ENCODE results near the gene NYAP1.
"Not testable (repeated sequence)": the region's sequence is repeated elsewhere in the genome, so short reads cannot be mapped to it uniquely, and the experiment has no call there.

Gene NYAP1

DNA sequence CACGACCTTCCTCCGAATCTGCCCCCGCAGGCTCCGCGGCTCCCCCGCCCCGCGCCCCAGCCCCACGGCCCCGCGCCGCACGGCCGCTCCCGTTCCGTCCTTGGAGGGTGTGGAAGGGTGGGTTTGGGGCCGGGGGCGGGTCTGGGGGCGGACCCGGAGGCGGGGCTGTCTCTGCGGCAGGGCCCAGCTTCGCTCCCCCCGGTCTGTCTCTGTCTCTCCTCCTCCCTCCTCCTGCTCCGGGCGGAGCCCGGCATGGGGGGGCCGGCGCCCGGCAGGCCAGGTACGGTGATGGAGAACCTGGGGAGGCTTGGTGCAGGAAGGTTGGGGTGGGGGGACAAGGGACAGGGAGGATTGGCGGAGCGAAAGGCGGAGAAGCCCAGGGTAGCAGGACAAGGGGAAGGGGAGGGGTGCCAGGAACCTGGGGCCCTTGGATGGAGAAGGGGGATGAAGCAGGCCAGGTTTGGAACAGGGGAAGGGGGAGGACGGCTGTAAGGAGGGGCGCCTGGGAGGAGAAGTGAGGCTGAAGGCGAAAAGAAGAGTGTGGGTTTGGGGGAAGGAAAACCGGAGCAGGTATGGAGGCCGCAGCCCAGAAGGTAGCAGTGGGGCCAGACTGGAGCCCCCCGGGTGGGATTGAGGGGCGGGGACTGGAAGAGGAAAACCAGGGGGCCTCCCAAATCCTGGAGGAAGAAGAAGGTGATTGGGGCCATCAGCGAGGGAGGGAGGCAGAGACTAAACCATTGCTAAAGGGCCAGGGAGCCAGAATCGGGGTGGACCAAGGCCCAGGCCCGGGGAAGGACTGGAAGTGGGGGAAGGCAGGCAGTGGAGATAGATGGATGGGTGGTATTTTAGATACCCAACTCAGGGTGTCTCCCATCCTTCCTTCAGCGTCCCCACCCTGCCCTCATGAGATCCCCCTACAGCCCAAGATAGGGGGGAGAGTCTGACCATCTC lies at the start of gene NYAP1:
Gene NYAP1, plus strand, starts transcription at position 206 of the 951 bp plus-strand sequence. CDS start 1,385 bp downstream, outside the sequence.
- DNase-seq: peak; percentile 50

DNA sequence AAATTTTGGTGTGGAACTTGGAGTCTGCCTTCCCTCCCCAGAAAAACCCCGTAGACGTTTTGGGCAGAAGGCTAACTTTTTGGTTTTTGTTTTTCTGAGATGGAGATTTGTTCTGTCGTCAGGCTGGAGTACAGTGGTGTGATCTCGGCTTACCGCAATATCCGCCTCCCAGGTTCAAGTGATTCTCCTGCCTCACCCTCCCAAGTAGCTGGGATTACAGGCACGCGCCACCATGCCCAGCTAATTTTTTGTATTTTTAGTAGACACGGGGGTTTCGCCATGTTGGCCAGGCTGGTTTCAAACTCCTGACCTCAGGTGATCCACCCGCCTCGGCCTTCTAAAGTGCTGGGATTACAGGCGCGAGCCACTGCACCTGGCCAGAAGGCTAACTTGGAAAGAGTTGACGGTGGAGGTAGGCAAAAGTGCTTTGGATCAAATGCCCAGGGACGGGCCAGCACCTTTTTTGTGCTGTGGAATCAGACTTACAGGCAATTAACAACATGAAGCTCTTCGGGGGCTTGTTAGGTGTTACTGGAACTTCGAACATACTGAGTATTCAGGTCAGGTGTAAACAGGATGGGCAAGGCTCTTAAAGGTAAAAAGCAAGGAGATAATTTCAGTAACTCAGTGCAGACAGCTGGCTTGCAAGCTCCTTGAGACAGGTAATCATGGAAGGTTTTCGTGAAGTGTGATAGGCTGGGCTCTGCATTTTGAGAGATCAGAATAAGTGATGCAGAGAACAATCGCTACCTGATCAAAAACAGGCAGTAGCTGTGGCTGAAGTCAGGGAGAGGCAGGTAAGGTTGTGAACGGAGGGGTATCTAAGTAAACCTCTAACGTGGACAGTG lies 49.2 kb upstream of the NYAP1 start:
- no peak for DNase-seq

DNA sequence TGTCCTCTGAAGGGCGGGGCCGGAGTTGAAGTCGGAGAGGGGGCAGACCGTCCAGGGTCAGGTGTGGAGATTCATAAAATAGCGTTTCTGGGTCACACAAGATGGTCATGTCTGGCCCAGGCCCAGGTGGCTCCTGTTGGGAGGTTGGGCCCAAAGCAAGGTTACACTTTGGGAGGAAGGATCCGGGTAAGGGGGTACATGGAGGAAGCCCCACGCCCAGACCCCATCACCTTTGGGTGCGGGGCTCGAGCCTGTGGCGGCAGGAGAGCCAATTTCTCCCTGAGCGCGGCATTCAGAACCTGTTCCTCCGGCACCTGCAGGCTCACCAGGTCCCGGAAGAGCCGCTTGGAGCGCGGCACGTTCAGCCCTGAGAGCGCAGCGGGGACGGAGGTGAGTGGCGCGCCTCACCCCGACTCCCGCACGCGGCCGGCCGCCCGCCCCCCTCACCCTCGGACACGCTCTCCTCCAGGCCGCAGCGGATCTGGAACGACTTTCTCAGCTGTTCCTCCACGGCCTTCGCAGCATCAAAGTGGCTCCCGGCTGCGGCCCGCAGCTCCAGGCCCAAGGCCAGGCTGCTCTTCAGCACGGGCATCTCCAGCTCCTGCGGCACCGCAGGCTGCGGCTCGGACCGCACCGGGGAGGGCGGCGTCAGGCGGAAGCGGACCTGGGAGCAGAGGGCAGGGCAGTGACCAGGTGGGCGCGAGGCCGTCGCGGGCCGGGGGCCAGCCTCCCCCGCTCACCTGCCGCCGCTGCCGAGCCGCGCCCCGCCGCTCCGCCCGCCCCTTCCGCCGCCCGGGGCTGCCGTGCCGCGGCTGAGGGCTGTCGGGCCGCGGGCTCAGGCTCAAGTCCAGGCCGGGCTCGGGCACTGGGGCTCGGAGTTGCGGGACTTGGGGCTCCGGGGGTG lies 48.1 kb upstream of the NYAP1 start:
- peak; percentile 12 for DNase-seq

DNA sequence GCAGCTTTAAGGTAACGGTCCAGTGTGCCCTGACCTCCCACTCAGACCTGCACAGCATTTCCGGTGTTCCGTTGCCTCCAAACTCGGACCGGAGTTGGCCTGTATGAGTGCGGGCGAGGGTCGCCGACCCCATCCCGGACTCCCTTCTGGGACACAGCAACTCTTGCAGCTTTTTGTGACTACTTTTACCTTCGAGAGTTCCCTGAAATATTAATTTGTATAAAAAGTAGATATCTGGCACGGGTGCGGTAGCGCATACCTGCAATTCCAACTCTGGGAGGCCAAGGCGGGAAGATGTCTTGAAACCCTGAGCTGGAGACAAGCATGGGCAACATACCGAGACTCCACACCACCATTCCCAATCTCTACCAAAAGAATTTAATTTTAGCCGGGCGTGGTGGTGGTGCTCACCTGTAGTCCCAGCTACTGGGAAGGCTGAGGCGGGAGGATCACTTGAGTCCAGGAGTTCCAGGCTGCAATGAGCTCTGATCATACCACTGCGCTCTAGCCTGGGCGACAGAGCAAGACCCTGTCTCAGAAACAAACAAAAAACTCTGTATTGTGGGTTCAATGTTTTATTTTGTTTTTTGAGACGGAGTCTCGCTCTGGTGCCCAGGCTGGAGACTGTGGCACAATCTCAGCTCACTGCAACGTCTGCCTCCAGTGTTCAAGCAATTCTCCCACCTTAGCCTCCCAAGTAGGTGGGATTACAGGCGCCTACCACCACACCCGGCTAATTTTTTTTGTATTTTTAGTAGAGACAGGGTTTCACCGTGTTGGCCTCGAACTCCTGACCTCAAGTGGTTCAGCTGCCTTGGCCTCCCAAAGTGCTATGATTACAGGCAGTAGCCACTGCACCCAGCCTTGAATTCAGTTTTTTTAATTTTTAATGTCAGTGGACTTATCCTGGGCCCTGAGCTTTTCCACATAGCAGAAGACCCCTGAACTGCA lies 46.3 kb upstream of the NYAP1 start:
- no peak for DNase-seq

DNA sequence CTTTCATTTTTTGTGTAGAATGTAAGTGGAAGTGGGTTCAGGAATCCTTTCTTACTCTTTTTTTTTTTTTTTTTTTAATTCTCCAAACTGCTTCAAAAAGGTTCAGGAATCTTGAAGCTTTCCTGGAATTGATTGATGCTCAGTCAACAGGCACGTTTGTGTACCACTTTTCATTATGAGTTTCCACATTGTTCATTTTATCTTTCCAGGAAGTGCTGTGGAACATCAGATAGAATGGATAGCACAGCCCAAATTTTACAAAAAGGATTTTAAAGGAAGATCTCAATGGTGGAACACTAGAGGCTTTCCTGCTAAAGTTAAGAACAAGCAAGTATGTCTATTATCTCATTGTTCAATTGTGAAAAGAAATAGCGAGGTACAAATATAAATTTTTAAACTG lies 45.6 kb upstream of the NYAP1 start:
- DNase-seq: no peak

DNA sequence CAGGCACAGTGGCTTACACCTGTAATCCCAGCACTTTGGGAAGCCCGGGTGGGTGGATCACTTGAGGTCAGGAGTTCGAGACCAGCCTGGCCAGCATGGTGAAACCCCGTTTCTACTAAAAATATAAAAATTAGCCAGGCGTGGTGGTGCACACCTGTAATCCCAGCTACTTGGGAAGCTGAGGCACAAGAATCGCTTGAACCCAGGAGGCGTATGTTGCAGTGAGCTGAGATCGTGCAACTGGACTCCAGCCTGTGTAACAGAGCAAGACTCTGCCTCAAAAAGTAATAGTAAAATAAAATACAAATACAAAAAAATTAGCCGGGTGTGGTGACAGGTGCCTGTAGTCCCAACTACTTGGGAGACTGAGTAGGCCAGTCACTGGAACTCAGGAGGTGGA lies 45.0 kb upstream of the NYAP1 start:
- not testable (repeated sequence) for DNase-seq

DNA sequence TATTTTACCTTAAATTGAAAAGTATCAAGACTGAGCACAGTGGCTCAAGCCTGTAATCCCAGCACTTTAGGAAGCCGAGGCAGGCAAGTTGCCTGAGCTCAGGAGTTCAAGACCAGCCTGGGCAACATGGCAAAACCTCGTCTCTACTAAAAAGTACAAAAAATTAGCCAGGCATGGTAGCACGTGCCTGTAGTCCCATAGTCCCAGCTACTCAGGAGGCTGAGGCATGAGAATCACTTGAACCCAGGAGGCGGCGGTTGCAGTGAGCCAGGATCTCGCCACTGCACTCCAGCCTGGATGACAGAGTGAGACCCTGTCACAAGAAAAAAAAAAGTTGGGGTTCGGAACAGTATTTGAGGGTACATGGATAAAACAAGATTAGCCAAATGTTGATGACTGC lies 44.5 kb upstream of the NYAP1 start:
- not testable (repeated sequence) for DNase-seq

DNA sequence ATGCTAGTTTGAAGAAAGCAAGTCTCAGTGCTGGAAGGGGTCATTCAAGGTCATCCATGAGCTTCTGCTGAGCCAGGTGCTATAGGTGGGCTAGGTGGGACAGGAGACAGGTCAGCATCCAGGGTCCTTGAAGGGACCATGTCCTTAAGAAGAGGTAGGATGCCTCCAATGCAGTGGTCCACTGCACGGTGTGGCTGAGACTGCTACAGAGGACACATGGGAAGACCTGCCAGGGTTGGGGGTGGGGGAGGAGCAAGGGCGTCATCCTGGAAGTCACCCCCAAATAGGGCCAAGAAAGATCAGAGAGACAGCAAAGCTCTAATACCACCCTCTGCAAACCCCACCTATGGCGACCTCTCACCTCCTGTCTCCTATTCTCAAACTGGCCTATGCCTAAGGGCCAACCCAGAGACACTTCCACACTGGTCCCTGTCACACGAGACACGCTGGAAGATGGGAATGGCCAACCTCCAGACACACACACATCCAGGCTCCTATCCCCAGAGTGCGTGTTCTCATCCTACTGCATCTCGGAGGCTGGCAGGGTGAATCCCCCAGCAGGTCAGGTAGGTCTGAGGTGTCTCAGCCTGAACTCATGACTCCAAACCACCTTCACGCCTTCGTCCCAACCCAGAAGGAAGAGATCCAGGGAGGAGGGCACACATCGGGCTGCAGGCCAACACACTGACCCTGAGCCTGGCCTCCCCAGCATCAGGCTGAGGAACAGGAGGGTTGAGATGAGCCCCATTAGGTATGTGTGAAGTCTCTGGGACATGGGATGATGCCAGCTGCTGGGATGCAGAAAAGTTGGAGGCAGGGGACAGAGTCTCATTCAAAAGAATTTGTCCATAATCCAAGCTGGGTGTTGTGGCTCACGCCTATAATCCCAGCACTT lies 41.8 kb upstream of the NYAP1 start:
- DNase-seq: no peak

DNA sequence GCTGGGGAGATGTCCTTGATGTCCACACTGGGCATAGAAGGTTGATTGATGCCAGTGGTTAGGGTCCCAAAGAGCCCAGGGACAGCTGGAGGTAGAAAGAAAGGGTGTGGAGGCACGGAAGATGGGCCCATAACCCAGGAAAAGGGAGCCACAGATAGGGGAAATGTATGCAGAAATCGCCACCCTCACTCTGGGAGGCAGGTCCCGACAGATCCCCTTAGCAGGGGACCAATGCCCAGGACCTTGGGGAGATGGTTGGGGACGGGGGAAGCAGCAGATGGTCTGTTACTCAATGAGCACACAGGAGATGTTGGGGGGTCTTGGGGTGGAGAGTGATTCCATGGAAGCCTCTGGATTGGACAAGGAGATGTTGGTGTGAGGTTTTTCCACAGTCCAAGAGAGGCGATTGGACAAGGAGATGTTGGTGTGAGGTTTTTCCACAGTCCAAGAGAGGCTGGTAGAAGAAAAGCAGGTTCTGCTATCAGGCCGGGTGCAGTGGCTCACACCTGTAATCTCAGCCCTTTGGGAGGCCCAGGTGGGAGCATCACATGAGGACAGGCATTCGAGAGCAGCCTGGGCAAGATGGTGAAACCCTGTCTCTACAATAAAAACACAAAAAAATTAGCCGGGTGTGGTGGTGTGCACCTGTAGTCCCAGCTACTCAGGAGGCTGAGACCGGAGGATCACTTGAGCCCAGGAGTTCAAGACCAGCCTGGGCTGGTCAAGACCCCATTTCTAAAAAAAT lies 40.5 kb upstream of the NYAP1 start:
- DNase-seq: no peak

DNA sequence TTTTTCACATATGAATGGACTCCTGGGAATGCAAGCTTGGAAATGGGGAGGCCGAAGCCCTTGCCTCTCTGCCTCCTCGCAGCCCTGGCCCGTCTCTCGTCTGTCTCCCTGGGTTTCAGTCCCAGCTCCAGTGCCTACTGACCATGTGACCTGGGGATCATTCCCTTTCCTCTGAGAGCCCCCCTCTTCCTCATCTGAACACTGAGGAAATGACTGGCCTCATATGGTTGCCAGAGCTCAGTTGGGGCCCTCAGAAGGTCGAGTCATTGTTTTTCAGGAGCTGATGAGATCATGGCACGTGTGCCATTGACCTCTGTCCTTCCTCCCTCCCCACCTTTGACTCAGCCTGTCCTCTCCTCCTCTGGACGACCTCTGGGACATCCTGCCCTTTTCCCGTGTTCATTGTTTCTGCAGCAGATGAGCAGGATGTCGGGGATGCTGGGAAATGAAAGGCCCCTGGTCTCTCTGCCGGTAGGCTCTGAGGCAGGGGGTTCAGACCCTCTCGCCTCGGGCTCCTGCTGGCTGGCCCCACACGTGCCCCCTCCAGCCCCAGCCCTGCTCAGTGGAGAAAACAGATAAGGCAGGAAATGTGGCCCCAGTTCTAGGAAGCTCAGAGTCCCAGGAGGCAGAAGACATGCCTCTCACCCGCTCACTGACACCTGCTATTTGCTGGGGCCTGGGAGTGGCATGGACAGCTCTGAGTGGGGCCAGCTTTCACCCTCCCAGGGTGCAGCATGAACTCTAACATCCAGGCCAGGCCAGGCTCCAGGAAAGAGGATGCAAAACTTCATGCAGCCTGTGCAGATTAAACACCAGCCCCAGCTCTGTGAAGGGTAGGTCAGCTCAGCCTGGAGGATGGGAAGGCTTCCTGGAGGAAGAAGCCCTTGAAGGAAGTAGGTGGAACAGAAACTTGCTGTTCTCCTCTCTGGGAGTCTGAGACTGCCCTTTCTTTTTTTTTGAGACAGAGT lies 39.1 kb upstream of the NYAP1 start:
- DNase-seq: no peak

DNA sequence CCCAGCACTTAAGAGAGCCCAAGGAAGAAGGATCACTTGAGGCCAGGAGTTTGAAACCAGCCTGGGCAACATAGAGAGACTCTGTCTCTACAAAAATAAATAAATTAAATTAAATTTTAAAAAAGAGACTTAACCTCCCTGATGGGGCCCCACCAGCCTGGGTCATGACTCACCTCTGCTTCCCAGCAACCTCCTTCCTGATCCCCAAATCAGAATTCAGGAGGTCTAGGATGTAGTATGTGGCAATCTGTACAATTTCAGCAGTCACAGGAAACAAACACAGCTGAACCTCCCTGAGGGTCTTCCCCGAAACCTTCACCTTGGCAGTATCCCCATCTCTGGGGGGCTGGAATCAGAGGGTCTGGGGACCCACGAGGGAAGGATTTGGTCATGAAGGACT lies 37.7 kb upstream of the NYAP1 start:
- DNase-seq: no peak

DNA sequence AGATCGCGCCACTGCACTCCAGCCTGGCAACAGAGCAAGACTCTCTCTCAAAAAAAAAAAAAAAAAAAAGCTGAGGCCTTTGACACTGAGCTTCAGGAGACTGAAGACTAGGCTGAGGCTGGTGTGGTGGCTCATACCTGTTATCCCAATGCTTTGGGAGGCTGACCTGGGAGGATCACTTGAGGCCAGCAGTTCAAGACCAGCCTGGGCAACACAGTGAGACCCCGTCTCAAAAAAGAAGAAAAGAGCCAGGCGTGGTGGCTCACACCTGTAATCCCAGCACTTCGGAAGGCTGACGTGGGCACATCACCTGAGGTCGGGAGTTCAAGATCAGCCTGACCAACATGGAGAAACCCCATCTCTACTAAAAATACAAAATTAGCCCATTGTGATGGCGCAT lies 36.4 kb upstream of the NYAP1 start:
- DNase-seq: not testable (repeated sequence)

DNA sequence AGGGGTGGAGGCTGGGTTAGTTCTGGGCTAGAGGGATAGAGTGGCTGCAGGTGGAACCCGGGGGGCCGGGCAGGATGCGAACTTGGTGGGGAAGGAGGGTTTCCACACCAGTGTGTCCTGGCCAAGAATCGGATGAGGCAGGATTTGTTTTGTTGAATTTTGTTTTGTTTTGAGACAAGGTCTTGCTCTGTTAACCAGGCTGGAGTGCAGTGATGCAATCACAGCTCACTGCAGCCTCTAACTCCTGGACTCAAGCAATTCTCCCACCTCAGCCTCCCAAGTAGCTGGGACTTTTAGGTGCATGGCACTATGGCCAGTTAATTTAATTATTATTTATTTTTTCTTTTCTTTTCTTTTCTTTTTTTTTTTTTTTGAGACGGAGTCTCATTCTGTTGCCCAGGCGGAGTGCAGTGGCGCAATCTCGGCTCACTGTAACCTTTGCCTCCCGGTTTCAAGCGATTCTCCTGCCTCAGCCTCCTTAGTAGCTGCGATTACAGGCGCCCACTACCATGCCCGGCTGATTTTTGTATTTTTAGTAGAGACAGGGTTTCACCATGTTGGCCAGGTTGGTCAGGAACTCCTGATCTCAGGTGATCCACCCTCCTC lies 34.4 kb upstream of the NYAP1 start:
- DNase-seq: no peak

DNA sequence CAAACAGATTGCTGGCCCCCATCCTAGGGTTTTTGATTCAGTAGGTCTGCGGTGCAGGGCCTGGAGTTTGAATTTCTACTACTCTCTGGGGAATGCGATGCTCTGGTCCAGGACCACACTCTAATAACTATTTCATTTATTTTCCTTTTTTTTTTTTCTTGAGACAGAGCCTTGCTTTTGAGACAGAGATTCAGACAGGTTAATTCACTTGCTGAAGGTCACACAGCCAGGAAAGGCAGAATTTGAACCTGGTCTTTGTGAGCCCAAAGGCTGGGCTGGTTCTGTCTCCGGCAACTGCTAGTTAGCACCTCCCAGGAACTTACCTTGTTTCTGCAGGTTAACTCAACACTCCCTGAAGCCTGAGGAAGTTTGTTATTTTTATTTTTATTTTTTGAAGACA lies 31.2 kb upstream of the NYAP1 start:
- DNase-seq: no peak

DNA sequence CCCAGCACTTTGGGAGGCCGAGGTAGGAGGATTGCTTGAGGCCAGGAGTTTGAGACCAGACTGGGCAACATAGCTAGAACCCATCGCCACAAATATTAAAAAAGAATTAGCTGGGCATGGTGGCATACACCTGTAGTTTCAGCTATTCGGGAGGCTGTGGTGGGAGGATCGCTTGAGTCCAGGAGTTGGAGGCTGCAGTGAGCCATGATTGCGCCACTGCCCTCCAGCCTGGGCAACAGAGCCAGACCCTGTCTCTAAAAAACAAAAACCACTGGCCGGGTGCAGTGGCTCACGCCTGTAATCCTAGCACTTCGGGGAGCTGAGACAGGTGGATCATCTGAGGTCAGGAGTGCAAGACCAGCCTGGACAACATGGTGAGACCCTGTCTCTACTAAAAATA lies 29.9 kb upstream of the NYAP1 start:
- not testable (repeated sequence) for DNase-seq

DNA sequence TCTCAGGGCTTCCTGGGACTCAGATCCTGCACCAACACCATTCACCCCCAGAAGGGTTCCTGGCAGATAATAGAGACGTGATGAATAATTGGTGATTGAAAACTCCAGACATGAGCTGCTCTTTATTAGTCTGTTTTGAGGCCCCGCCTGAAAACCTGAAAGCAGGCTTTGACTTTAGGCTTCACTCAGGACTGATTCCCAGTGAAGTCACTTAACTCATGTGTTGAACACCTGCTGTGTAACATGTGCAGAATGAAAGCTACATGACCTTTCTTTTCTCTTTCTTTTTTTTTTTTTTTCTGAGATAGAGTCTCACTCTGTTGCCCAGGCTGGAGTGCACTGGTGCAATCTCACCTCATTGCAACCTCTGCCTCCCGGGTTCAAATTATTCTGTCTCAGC lies 28.5 kb upstream of the NYAP1 start:
- no peak for DNase-seq

DNA sequence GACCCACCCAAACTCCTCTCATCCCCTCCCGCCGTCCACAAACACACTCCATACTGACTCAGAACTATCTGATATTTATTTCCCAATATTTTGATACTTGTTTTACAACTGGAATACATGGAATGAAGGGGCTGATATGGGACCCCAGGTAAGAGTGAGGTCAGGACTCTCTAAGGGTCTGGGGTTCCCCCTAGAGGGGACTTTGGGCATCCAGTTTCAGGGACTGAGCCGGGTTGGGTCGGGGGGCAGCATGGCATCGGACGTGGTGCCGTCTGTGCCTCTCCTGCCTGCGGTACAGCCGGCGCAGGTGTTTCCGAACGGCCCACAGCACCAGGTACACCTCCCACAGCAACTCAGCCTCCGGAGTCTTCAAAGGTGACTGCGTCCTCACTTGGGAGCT lies 27.2 kb upstream of the NYAP1 start:
- no peak for DNase-seq

DNA sequence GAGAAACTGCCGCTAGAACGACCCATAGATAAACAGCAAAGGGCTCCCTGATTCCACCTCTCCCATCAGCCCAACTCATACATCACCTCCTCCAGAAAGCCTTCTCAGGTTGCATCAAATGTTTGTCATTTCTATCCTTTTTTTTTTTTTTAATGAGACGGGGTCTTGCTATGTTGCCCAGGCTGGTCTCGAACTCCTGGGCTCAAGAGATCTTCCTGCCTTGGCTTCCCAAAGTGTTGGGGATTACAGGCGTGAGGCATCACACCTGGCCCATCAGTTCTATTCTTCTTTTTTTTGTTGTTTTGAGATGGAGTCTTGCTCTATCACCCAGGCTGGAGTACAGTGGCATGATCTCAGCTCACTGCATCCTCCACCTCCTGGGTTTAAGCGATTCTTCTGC lies 26.7 kb upstream of the NYAP1 start:
- DNase-seq: no peak
